Measurements from ENCODE around the gene F12.

The F12 gene

DNA sequence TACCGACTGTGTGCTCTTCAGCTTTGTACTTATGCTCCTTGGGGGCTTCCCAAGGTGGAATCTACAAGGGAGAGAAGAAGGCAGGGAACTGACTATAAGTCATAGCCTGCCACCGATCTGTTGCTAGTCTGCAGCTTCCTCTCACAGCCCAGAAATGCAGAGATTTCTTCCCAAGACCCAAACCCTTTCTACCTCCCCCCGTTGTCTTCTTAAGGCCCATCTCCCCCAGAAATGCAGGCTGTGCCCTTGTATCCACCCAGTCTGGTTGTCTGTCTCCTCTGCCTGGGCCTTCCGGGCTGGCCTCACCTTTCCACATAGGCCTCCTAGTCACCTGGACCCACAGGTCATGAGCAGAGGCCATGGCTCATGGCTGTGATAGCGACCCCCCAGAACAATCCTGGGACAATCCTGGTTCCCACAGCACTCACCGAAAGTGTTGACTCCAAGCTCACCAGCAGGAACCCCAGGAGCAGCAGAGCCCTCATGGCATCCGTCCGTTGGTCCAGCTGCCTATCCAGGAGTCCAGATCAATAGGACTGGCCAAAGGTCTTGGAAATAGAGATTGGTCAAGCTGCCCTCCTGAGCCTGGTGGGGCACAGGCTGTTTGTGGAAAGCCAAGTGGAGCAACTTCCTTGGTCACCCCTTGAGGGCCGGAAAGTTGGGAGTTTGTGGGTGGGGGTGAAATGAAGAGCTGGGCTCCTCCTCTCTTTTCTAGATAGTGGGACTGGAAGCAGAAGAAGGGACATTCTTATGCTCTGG, at the start of gene F12:
F12 (minus strand) TSS at position 522 of the 759 bp plus-strand sequence; CDS start at position 485, 37 bp downstream.
- no peak for DNase-seq (ENCODE audit: low read depth)

GRCh38 chr5:177458912-177459350, 49.6 kb upstream of the F12 start:
- DNase-seq (ENCODE audit: low read depth) = no peak

DNA sequence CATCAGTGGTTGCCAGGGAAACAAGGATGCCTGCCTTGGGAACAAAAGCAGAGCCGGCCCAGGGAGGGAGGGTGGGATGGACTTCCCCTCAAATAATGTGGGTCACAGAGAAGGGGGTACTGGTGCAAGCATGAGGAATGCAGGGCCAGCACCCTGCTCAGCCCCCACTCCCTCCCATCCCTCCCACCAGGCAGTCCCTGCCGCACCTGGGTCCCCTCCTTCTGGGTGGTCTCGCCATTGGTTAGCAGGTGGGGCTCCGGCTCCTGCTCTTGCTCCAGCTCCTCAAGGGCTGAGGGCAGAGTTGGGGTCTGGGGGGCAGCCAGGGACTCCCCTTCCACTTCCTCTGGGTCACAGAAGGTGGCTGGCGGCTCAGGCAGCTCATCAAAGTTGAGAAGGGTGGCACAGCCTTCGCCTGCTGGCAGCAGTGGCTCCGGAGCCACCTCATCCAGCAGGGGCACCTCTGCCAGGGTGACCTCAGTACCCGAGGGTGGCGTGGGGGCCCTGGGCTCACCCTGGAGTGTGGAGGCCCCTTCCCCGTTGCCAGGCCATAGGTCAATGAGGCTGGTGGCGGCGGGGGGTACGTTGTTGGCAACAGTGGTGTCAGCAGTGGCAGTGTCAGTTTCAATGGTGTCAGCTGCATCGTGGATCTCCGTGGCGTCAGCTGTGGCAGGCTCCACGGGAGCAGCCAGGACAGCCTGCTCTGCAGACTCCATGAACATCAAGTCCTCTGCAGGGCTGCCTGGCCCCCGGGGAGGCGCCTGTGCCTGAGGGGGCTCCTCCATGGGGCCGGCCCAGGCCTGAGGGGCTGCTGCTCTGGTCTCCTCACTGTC, 48.7 kb upstream of the F12 start:
- no peak for DNase-seq (ENCODE audit: low read depth)

GRCh38 chr5:177456976-177457851, 47.9 kb upstream of the F12 start:
- DNase-seq (ENCODE audit: low read depth) = peak; percentile 96

- no peak for DNase-seq (ENCODE audit: low read depth)
Observed at GRCh38 chr5:177456591-177456964, 47.2 kb upstream of the F12 start.

GRCh38 chr5:177455661-177456590, 46.6 kb upstream of the F12 start:
- DNase-seq (ENCODE audit: low read depth) = peak; percentile 67

- DNase-seq (ENCODE audit: low read depth) = no peak
Observed at GRCh38 chr5:177455036-177455660, 45.8 kb upstream of the F12 start.

DNA sequence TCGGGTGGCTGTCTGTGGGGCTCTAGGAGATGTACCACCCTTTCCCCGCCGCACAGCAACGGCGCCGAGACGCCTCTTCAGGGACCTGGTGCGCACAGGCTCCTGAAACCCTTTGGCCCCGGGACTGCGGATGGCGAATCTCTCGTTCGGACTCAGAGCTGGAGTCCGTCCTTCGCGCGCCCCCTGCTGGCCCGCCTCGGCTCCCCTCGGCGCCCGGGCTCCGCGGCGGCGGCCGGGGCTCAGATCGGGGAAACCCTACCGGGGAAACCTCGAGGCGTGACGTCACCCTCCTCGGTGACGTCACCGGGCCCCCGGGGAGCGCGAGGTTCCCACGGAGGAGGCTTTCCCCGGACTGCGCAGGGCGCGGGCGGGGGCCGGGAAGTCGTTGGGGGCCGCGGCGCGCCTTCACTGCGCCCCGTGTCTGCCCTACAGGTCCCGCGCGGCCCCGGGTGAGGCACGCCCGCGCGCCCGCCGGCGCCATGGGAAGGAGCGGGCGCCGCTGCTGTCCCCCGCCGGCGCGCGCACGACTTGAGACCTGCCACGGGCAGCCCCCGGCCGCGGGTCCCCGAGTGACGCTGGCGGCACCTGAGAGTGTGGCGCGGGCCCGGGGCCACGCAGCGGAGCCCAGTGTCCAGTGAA, 45.2 kb upstream of the F12 start:
- peak; percentile 74 for DNase-seq (ENCODE audit: low read depth)

DNA sequence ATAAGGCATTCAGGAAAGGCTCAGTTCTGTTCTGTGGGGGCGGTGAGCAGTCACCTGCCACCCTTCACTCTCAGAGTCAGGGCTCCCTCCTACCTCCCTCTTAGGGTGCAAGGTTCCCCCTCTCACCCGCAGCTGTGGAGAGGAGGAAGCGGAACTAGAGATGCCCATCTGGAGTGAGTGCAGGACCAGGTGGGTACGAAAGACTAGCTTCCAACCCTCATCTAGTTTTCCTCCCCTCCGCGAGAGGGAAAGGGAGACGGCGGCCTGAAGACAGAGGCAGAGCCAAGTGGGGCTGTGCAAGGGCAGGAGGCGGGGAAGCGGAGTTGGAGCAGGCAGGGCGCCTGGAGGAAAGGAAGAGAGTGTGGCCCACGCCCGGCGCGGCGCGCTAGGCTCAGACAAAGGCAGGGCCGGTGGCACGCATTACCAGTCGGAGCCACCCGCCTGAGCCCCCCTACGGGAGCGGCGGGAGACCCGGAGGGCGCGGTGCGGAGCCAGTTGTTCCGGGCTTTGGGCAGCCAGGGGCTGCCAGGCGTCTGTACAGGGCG, 44.6 kb upstream of the F12 start:
- no peak for DNase-seq (ENCODE audit: low read depth)

DNA sequence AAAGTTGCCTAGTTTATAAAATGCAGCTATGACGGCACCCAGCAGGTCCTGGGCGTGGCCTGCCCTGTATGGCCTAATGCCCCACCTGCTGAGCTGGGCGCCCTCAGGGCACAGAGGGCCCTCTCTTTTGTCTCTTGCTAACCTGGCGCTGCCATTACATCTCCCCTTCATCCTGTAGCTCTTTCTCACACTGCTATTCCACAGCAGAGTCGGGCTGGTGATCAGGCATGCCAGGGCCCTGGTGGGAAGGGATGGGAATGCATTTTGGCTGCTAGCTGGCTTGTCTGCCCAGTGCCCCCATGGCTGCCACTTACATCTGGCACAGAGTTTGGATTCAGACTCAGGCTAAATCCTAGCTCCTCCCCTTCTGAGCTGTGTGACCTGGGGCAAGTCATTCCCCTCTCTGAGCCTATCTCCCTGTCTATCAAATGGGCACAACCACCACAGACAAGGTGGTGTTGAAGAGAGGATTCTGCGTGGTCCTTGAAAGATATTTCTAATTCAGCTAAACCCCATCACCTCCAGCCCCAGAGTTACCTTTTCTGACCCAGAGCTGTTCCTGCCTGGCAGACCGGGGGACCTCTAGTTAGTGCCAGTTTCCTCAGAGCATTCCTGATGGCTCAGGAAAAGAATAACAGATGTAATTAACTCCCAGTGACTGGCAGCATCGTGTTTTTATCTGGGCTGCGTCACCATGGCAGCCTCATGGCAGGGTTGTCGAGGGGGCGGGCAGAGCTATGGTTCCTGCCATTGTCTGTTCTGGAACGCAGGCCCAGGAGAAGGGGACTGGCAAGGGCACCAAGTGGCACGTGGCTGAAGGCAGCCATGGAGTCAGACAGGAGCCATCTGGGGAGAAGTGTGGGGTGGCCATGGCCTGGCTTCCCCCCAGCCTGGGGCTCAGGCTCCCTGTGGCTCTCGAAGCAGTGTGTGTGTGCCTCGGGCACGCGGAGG, 43.6 kb upstream of the F12 start:
- DNase-seq (ENCODE audit: low read depth) = no peak

DNA sequence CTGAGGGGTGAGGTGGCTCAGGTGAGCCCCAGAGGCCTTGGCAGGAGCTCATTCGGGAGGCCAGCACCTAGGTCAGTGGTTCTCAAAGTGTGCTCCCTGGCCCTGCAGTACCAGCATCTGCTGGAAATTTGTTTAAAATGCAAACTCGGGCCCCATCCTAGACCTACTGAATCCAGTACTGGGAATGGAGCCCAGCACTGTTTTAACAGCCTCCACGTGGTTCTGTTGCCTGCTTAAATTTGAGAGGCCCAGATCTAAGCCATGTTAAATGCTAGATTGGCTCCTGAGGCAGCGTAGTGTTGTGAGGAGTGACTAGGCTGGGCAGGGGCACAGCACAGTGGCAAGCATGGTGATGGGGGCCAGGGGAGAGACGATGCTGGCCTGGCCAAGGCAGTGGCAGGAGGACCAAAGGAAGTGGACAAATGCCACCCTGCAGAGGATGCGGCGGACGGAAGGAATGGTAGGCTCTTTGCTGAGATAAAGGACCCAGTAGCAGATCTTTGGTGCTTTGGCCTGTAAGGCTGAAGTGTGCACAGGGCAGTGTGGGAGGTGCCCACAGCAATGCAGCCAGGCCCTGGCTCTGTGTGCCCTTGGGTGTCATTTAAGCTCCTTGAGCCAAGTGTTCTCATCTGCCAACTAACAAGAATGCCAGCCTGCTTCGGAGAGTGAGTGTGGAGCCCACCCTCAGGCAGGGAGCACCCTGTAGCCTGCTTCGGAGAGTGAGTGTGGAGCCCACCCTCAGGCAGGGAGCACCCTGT, 41.5 kb upstream of the F12 start:
- no peak for DNase-seq (ENCODE audit: low read depth)

DNA sequence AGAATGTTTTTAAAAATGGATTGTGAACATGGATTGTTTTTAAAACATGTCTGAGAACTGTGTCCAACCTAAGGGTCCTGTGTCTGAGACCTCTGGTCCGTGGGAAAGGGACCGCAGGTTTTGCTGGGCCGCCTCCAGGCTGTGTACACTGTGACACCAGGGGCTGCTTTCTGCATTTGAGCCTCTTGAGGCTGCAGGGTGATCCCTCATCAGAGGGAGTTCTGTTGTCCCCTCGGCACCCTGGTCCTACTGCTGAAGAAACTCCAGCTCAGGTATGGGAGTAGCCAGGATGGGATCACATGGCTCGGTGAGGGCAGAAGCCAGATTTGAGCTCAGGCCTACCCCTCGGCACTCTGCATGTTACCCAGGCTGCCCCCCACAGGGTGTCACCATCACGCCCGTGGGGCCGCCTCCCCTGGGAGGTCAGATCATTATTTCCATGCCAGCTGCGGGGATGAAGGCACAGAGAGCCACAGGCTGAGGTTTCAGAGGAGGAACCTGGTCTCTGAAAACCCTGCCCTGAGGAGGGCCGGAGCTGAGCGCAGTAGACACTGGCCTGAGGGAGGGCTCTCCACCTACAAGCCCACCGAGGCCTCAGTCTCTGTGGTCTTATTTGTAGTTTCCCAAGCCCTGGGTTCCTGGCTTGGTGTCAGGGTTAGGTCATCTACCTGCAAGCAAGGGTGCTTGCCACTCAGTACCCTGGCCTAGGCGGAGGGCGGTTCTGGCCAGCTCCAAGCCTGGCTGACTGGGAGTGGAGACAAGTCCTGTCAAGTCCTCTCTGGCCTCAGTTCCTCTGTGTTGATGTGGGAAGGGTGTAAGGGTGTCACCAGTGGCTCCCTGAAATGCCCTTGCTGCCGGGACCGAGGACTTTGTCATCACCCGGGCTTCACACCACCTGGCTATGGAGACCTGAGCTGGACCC, 40.0 kb upstream of the F12 start:
- DNase-seq (ENCODE audit: low read depth) = no peak

GRCh38 chr5:177448244-177448950, 39.0 kb upstream of the F12 start:
- no peak for DNase-seq (ENCODE audit: low read depth)

- DNase-seq (ENCODE audit: low read depth) = peak; percentile 57
Observed at GRCh38 chr5:177447611-177448243, 38.4 kb upstream of the F12 start.

DNA sequence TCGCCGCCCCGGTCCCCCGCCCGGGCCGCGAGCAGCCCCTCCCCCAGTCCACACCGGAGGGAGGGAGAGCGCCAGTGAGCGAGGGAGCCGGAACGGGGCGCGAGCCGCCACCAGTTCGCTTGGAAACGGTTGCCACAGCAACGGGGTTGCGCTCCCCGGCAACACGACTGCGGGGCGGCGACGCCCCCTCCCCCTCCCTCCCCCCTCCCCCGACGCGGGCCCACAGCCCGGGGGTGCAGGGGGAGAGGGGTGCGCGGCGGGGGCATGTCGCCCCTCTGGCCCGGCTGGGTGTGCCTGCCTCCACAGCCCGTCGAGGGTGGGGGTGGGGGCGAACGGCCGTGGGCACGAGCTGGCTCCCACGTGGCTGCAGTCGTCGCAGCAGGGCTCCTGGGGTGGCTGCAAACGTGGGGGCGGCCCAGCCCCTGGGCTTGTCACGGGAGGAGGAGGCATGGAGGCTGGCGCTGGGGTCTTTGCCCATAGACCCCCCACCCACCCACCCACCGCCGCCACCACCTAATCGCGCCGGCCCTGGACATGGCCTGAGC, 37.8 kb upstream of the F12 start:
- no peak for DNase-seq (ENCODE audit: low read depth)
